Amygdala (tissue), 56 donors: Measurements from ENCODE around the gene VPS13D.

Experiments used
- DNase-seq, 56 donors: peaks; one replicate each; lab custom pipeline; 2025; lab: John Stamatoyannopoulos, UW

Gene VPS13D

DNA sequence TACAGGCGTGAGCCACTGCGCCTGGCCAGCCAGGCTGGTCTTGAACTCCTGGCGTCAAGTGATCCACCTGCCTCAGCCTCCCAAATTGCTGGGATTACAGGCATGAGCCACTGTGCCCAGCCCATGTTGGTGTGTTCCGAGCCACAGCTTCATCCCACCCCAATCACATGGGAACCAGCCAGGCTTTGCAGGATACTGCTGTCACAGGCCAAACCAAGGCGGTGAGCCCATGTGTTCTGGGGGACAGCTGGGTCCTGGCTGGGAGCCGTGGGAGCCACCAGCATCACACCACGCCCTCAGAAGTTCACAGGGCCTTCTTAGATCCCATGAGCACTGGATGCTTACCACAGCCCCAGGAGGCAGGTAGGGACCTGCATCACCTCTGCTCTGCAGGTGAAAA is 331.3 kb downstream of the VPS13D start:
- DNase-seq, result no peak
